Measurements from ENCODE around the gene RASGRF1.

DNA sequence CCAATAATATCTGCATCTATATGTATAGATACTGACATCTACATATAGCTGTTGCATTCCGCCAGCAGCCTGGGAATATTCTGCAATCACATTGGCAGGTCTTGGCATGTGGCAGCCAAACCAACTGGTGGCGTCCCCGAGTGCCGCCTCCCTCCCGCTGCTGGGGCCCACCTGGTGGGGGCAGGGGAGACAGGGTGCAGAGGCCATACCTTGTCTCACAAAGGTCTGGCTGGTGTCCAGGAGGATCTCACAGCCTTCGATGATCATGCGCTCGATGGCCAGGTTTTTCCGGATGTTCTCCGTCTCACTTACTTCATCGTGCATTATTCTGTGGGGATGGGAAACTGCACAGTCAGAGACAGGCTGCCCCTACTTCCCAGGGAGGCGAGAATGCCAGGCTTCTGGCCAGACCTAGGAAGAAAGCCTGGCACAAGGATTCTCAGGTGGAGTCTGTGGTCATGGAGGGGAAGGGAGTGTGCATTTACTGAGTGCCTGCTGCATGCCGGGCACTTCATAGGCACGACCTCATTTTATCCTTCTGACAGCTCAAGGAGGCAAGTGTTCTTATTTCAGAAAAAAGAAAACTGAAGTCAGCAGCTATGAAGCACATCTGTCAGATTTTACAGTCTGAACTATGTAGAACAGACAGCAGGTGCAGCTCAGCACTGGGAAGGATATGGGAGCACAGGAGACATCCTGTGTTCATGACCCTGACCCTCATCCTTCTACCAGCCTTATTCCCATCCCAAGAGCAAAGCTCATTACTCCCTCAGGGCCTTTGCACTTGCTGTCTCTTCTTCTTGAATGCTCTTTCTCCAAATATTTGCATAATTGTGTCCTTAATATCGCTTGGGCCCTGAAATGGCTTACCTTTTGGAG is 62.8 kb downstream of the RASGRF1 start:
- no peak for TF ChIP-seq CTCF (IDR thresholded peaks at IDR 0.05)
- TF ChIP-seq POLR2A (IDR thresholded peaks at IDR 0.05), result no peak
